OCI-LY3 (cell line): ENCODE data around the gene MB21D2.

ENCODE experiments used
- EZH2phosphoT487 ChIP-seq: fragments of 200-600 bp; shearing (Covaris generic); IDR thresholded peaks from 2 replicates; pipeline ENCODE4 v1.6.1; 2018; ENCODE audit warnings: antibody characterized with exemption, mixed run types, low read depth
- TF ChIP-seq, protein P1 (sequence below): fragments of 200-600, 300-600 bp; sonication (generic); IDR thresholded peaks from 2 replicates; pipeline ENCODE4 v1.5.1; 2014; ENCODE audit warnings: antibody characterized with exemption, low read length, low read depth

DNA sequence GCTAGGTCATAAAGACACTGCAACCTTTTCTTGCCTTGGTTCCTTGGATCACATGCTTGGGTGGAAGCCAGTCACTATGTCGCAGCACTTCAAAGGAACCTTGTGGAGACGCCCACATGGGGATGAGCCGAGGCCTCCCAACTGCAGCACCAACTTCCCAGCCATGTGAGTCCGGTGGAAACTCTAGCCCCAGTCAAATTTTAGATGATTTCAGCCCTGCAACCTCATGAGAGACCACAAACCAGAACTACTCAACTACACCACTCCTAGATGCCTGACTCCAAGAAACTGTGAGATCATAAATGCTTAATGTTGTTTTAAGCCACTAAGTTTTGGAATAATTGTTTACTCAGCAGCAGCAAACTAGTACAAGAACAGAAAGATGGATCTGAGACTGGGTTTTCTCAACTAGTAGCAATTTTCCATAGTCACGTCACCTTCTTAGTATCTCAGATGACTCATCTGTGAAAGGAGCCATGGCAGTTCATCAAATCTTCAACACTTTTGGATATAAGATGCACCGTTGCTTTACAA, 86.5 kb downstream of the MB21D2 start:
- TF ChIP-seq, protein P1, sequence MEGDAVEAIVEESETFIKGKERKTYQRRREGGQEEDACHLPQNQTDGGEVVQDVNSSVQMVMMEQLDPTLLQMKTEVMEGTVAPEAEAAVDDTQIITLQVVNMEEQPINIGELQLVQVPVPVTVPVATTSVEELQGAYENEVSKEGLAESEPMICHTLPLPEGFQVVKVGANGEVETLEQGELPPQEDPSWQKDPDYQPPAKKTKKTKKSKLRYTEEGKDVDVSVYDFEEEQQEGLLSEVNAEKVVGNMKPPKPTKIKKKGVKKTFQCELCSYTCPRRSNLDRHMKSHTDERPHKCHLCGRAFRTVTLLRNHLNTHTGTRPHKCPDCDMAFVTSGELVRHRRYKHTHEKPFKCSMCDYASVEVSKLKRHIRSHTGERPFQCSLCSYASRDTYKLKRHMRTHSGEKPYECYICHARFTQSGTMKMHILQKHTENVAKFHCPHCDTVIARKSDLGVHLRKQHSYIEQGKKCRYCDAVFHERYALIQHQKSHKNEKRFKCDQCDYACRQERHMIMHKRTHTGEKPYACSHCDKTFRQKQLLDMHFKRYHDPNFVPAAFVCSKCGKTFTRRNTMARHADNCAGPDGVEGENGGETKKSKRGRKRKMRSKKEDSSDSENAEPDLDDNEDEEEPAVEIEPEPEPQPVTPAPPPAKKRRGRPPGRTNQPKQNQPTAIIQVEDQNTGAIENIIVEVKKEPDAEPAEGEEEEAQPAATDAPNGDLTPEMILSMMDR, result no peak
- TF ChIP-seq EZH2phosphoT487, result no peak
